Measurements from ENCODE around the gene IFT122. TPM values are rescaled to one million over a fixed set of nuclear protein-coding genes. Genes with fewer than 3 reads are reported as not detected.
A peak's percentile ranks its signal among the peaks of the same experiment; 100 is the strongest.
"Not testable (repeated sequence)": the region's sequence is repeated elsewhere in the genome, so short reads cannot be mapped to it uniquely, and the experiment has no call there.

Gene IFT122
- polyA plus RNA-seq, 1 experiment: 27.8 TPM

DNA sequence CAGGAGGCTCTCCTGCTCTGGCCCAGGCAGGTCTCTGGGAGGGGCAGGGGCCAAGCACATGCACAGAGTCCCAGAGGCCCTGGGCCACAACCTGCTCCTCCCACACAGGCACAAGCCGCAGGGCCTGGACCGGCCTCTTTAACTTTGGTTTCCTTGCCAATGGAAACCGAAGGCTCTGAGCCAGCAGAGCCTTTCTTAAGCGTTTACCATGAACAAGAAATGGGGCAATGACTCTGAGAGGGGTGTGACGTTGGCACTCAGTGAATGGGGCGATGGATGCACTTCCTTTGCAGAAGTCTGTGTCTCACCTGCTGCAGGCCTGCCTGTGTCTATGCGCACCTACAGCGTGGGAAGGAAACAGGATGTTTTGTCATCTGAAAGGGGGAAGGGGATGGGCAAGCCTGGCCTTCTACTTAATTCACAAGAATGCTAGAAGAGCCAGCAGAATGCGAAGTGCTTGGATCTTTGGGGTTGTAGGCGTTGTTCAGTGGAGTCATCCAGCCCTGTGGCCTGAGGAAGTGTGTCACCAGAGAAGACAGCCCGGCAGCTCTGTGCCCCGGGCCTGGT, 41.8 kb downstream of the IFT122 start:
- POLR2A ChIA-PET: no interaction called here
- CTCF ChIA-PET: interaction anchor here (0.7 to 1.5 kb wide), 2 partner anchors 8 to 10 kb away, joined by 4 to 8 read pairs; no protein-coding TSS in a partner anchor
- TF ChIP-seq, protein P1, sequence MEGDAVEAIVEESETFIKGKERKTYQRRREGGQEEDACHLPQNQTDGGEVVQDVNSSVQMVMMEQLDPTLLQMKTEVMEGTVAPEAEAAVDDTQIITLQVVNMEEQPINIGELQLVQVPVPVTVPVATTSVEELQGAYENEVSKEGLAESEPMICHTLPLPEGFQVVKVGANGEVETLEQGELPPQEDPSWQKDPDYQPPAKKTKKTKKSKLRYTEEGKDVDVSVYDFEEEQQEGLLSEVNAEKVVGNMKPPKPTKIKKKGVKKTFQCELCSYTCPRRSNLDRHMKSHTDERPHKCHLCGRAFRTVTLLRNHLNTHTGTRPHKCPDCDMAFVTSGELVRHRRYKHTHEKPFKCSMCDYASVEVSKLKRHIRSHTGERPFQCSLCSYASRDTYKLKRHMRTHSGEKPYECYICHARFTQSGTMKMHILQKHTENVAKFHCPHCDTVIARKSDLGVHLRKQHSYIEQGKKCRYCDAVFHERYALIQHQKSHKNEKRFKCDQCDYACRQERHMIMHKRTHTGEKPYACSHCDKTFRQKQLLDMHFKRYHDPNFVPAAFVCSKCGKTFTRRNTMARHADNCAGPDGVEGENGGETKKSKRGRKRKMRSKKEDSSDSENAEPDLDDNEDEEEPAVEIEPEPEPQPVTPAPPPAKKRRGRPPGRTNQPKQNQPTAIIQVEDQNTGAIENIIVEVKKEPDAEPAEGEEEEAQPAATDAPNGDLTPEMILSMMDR (IDR thresholded peaks at IDR 0.05; ENCODE audit: insufficient read depth, low read depth, low read length): no peak

DNA sequence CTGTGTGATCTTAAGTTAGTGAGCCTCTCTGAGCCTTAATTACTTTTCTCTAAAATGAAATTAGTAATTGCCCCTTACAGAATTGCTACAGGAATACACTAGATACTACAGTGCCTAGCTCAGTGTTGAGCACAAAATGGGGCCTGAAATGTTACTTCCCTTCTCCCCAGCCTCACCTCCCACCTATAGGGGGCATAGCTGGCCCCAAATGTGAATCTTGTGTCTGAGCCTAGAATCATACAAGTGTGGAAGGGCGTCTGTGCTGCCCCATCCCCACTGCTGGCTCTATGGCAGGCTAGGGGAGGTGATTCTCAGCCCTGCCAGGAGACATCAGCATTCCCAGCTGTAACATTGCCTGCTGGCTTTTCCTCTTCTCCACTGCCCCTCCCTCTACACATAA, 42.7 kb downstream of the IFT122 start:
- Histone ChIP-seq H3K27me3 (ENCODE audit: control insufficient read depth, insufficient read depth, low read length) (no peaks in the 10 kb centered on the region), H3K36me3 (ENCODE audit: control insufficient read depth, insufficient read depth, low read length) (peaks cover 5% of the 10 kb centered on the region), H3K4me3 (ENCODE audit: low read depth, low read length) (no peak overlapping the region)
- TF ChIP-seq, protein P1 (IDR thresholded peaks at IDR 0.05; ENCODE audit: insufficient read depth, low read depth, low read length): no peak
- POLR2A ChIA-PET: no interaction called here
- DNase-seq (ENCODE audit: low read depth): no peak
- CTCF ChIA-PET: interaction anchor here (0.7 kb wide), 1 partner anchor 11 kb away, joined by 4 read pairs; no protein-coding TSS in a partner anchor

More for the DNA sequence above, 41.8 kb downstream of the IFT122 start:
- Histone ChIP-seq H3K4me3 (ENCODE audit: low read depth, low read length) (no peak overlapping the region), H3K36me3 (ENCODE audit: control insufficient read depth, insufficient read depth, low read length) (peaks cover 6% of the 10 kb centered on the region), H3K27me3 (ENCODE audit: control insufficient read depth, insufficient read depth, low read length) (no peaks in the 10 kb centered on the region)
- DNase-seq (ENCODE audit: low read depth): no peak

DNA sequence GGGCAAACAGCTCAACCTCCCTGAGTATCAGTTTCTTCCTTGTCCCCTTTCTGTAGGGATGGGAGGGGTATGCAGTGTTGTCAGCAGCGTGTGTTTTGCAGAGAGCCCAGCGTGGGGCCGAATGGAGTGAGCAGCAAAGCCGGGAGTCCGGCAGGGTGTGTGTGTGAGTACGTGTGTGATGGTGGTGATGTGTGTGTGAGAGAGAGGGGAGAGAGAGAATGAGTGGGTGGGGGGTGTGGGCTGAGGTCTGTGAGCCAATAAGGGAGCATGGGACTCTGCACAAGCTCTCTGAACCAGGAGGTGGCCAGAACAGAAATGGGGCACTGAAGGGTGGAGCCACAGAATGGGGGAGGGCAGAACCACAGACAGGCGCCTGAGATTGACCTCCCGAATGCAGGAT, 43.8 kb downstream of the IFT122 start:
- Histone ChIP-seq H3K27me3 (ENCODE audit: control insufficient read depth, insufficient read depth, low read length) (no peaks in the 10 kb centered on the region), H3K4me3 (ENCODE audit: low read depth, low read length) (no peak overlapping the region), H3K36me3 (ENCODE audit: control insufficient read depth, insufficient read depth, low read length) (peaks cover 5% of the 10 kb centered on the region)
- ChIA-PET CTCF (no interaction called here), POLR2A (no interaction called here)
- TF ChIP-seq, protein P1 (IDR thresholded peaks at IDR 0.05; ENCODE audit: insufficient read depth, low read depth, low read length): no peak
- DNase-seq (ENCODE audit: low read depth): no peak

DNA sequence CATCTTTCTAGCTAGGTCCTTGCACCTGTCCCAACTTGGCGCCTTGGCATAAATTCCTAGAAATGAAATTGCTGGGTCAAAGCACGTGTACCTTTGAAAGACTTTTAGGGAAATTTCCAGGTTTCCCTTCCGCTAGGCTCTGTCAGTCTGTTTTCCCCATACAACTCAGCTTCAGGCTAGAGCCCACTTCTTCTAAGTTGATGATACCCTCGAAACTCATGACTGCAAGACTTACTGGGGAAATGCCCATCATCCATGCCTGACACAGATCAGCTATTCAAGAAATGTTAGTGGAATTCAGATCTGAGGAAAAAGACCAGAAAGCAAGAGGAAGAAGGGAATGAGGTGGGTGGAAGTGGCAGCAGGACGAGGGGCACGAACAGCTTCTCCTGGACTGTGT, 45.1 kb downstream of the IFT122 start:
- DNase-seq (ENCODE audit: low read depth); H3K27me3 ChIP-seq (ENCODE audit: control insufficient read depth, insufficient read depth, low read length); POLR2A ChIA-PET; H3K36me3 ChIP-seq (ENCODE audit: control insufficient read depth, insufficient read depth, low read length); H3K4me3 ChIP-seq (ENCODE audit: low read depth, low read length): not testable (repeated sequence)
- CTCF ChIA-PET: interaction anchor here (0.7 to 1.2 kb wide), 2 partner anchors 141 to 341 kb away, joined by 3 to 5 read pairs; no protein-coding TSS in a partner anchor

DNA sequence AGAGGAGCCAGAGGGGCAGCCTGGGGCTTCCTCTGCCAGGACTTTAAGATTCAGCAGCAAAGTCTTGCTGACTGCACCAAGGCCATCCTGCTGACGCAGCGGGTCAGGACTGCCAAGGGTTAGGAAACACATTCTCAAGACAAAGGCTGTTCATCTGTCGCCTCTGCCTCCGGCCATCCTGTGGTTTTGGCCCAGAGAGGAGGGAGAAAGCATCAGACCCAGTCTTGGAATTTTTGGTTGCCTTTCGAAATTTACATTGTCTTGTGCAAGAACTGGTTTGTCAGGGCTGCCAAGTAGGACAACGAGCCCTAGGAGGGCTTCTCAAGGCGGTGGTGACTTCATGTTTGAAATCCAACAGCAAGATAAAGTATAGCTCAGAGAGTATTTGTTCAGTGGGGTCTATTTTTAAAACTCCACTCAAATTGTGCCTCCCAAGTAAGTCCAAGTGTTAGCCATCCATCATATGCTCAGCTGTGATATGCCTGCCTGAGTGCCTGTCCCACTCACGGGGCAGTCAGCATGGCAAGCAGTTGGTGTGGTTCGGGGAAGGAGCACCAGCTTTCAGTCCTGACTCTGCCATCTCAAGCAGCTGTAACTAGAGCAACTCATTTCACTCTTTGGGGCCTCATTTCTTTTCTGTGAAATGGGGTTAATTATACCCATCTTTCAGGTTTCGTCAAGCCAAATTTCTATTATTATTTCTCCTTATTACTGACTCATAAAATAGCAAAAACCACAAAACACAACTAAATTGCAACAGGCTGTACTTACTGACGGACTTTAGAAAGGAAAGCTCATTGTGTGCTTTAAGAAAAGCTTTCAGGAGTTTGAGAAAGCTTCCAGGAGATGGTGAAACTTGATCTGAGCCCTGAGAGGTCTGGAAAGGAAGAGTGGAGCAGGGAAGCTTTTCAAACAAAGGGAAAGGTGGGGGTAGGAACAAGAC, 46.0 kb downstream of the IFT122 start:
- TF ChIP-seq, protein P1 (IDR thresholded peaks at IDR 0.05; ENCODE audit: insufficient read depth, low read depth, low read length): no peak
- ChIA-PET POLR2A (interaction anchor here (0.5 to 0.8 kb wide), 2 partner anchors 142 to 329 kb away, joined by 3 to 4 read pairs; no protein-coding TSS in a partner anchor), CTCF (interaction anchor here (0.7 to 2.5 kb wide), 11 partner anchors 73 to 343 kb away, joined by 3 to 15 read pairs (median 5); partner anchors contain the start of gene PLXND1)
- no peaks in the 10 kb centered on the region for H3K27me3 ChIP-seq (ENCODE audit: control insufficient read depth, insufficient read depth, low read length)
- H3K36me3 ChIP-seq (ENCODE audit: control insufficient read depth, insufficient read depth, low read length): peaks cover 2% of the 10 kb centered on the region; the same call in 1 of the 2 replicates
- DNase-seq (ENCODE audit: low read depth): peak; percentile 98
- no peak overlapping the region for H3K4me3 ChIP-seq (ENCODE audit: low read depth, low read length)
